ENCODE data around the gene WAPL.

The WAPL gene

GRCh38 chr10:86511027-86511865 lies 10.3 kb downstream of the WAPL start:
- Histone ChIP-seq H2AFZ (ENCODE audit: low read length) (no peak overlapping the region), H4K20me1 (ENCODE audit: insufficient read depth, low read length, poor library complexity, severe bottlenecking) (peaks cover 84% of the 10 kb centered on the region), H3K79me2 (ENCODE audit: insufficient read depth, low read length) (peaks cover 99% of the 10 kb centered on the region), H3K27me3 (ENCODE audit: insufficient read depth, low read length, poor library complexity, severe bottlenecking) (no peaks in the 10 kb centered on the region), H3K9me2 (replicated peaks; ENCODE audit: low read depth, low read length) (no peaks in the 10 kb centered on the region), H3K4me3 (ENCODE audit: low read length, poor library complexity, severe bottlenecking) (peak overlapping the region; percentile 75), H3K4me1 (ENCODE audit: insufficient read depth, low read length, poor library complexity, severe bottlenecking) (peaks cover 61% of the 10 kb centered on the region), H3K9ac (ENCODE audit: low read depth, low read length, poor library complexity, severe bottlenecking) (peak overlapping the region; percentile 37), H3K36me3 (ENCODE audit: insufficient read depth, low read length) (peaks cover 34% of the 10 kb centered on the region; the same call in 1 of the 2 replicates), H3K4me2 (ENCODE audit: low read depth, low read length, poor library complexity, severe bottlenecking) (peak overlapping the region; percentile 86), H3F3A (ENCODE audit: low read depth) (no peaks in the 10 kb centered on the region), H3K9me3 (ENCODE audit: insufficient read depth, low read depth, low read length) (no peaks in the 10 kb centered on the region)
- TF ChIP-seq, protein P1, sequence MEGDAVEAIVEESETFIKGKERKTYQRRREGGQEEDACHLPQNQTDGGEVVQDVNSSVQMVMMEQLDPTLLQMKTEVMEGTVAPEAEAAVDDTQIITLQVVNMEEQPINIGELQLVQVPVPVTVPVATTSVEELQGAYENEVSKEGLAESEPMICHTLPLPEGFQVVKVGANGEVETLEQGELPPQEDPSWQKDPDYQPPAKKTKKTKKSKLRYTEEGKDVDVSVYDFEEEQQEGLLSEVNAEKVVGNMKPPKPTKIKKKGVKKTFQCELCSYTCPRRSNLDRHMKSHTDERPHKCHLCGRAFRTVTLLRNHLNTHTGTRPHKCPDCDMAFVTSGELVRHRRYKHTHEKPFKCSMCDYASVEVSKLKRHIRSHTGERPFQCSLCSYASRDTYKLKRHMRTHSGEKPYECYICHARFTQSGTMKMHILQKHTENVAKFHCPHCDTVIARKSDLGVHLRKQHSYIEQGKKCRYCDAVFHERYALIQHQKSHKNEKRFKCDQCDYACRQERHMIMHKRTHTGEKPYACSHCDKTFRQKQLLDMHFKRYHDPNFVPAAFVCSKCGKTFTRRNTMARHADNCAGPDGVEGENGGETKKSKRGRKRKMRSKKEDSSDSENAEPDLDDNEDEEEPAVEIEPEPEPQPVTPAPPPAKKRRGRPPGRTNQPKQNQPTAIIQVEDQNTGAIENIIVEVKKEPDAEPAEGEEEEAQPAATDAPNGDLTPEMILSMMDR (conservative IDR thresholded peaks at IDR 0.05; ENCODE audit: low read length) = no peak
- no peak for TF ChIP-seq EZH2phosphoT487 (IDR thresholded peaks at IDR 0.05; ENCODE audit: borderline replicate concordance)

DNA sequence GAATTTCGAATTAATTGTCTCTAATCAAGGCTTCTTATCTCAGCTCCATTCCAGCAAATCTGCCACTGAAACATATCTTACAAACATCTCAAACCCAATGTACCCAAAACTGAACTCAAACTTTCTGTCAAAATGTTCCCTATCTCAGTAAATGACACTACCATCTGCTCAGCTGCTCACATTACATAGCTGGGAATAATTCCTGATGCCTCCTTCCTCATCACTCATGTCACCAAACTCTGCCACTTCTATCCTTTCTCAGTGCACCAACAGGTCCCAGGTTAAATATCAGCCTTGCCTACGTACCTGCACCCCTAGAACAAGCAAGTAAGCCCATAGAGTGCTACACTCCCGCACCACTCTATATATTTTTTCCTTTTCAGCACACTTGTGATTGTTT lies 12.4 kb downstream of the WAPL start:
- no peaks in the 10 kb centered on the region for H3K9me2 ChIP-seq (replicated peaks; ENCODE audit: low read depth, low read length)
- peaks cover 52% of the 10 kb centered on the region for H3K4me1 ChIP-seq (ENCODE audit: insufficient read depth, low read length, poor library complexity, severe bottlenecking)
- no peaks in the 10 kb centered on the region for H3F3A ChIP-seq (ENCODE audit: low read depth)
- H3K79me2 ChIP-seq (ENCODE audit: insufficient read depth, low read length) = peaks cover 99% of the 10 kb centered on the region
- peak overlapping the region; percentile 19 for H3K4me2 ChIP-seq (ENCODE audit: low read depth, low read length, poor library complexity, severe bottlenecking)
- H3K9me3 ChIP-seq (ENCODE audit: insufficient read depth, low read depth, low read length) = no peaks in the 10 kb centered on the region
- no peak overlapping the region for H3K9ac ChIP-seq (ENCODE audit: low read depth, low read length, poor library complexity, severe bottlenecking)
- peaks cover 87% of the 10 kb centered on the region for H4K20me1 ChIP-seq (ENCODE audit: insufficient read depth, low read length, poor library complexity, severe bottlenecking)
- peaks cover 30% of the 10 kb centered on the region; the same call in 1 of the 2 replicates for H3K36me3 ChIP-seq (ENCODE audit: insufficient read depth, low read length)
- H3K27me3 ChIP-seq (ENCODE audit: insufficient read depth, low read length, poor library complexity, severe bottlenecking) = no peaks in the 10 kb centered on the region
- no peak overlapping the region for H2AFZ ChIP-seq (ENCODE audit: low read length)
- TF ChIP-seq, protein P1 (conservative IDR thresholded peaks at IDR 0.05; ENCODE audit: low read length) = no peak
- TF ChIP-seq EZH2phosphoT487 (IDR thresholded peaks at IDR 0.05; ENCODE audit: borderline replicate concordance) = no peak
- H3K4me3 ChIP-seq (ENCODE audit: low read length, poor library complexity, severe bottlenecking) = no peak overlapping the region

DNA sequence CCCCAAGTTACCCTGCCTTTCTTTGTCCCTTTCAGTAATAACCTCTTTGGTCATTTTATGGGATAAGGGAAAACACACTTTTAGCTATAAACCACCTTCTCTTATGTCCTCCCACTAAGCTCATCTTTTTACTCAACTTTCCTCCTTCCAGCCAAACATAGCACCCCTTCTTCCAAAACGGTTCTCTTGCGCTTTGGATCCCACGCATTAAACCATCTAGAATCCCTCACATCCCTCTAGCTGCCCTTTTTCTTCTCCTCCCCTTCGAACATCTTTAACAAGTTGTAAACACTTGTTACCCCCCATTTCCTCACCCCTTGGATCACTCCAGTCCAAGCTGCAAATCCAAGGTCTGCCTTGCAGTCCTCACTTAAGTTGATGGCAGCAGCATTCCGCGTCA lies 13.4 kb downstream of the WAPL start:
- H3F3A ChIP-seq (ENCODE audit: low read depth) = no peaks in the 10 kb centered on the region
- no peak overlapping the region for H3K4me3 ChIP-seq (ENCODE audit: low read length, poor library complexity, severe bottlenecking)
- no peaks in the 10 kb centered on the region for H3K9me2 ChIP-seq (replicated peaks; ENCODE audit: low read depth, low read length)
- no peaks in the 10 kb centered on the region for H3K27me3 ChIP-seq (ENCODE audit: insufficient read depth, low read length, poor library complexity, severe bottlenecking)
- H3K4me1 ChIP-seq (ENCODE audit: insufficient read depth, low read length, poor library complexity, severe bottlenecking) = peaks cover 45% of the 10 kb centered on the region
- peaks cover 98% of the 10 kb centered on the region for H3K79me2 ChIP-seq (ENCODE audit: insufficient read depth, low read length)
- H3K9me3 ChIP-seq (ENCODE audit: insufficient read depth, low read depth, low read length) = no peaks in the 10 kb centered on the region
- TF ChIP-seq, protein P1 (conservative IDR thresholded peaks at IDR 0.05; ENCODE audit: low read length) = no peak
- TF ChIP-seq EZH2phosphoT487 (IDR thresholded peaks at IDR 0.05; ENCODE audit: borderline replicate concordance) = no peak
- peaks cover 36% of the 10 kb centered on the region; the same call in 1 of the 2 replicates for H3K36me3 ChIP-seq (ENCODE audit: insufficient read depth, low read length)
- no peak overlapping the region for H2AFZ ChIP-seq (ENCODE audit: low read length)
- peak overlapping the region; percentile 62 for H3K4me2 ChIP-seq (ENCODE audit: low read depth, low read length, poor library complexity, severe bottlenecking)
- H4K20me1 ChIP-seq (ENCODE audit: insufficient read depth, low read length, poor library complexity, severe bottlenecking) = peaks cover 80% of the 10 kb centered on the region
- H3K9ac ChIP-seq (ENCODE audit: low read depth, low read length, poor library complexity, severe bottlenecking) = no peak overlapping the region
